ENCODE data around the gene PHKG2.

GRCh38 chr16:30731411-30731810, 16.8 kb upstream of the PHKG2 start:
- TF ChIP-seq CTCF (IDR thresholded peaks at IDR 0.05) (no peak), POLR2A (IDR thresholded peaks at IDR 0.05) (no peak), EP300 (IDR thresholded peaks at IDR 0.05) (no peak)
